HG03565 (cell line): ENCODE measurements around the gene TBC1D7.

Experiments used
- ATAC-seq: cut with Tn5 transposase; IDR thresholded peaks from one replicate; pipeline ENCODE4 v1.9.1; 2021; ENCODE audit warnings: mild to moderate bottlenecking, moderate library complexity; ENCODE audit not compliant: unreplicated experiment

Gene TBC1D7

DNA sequence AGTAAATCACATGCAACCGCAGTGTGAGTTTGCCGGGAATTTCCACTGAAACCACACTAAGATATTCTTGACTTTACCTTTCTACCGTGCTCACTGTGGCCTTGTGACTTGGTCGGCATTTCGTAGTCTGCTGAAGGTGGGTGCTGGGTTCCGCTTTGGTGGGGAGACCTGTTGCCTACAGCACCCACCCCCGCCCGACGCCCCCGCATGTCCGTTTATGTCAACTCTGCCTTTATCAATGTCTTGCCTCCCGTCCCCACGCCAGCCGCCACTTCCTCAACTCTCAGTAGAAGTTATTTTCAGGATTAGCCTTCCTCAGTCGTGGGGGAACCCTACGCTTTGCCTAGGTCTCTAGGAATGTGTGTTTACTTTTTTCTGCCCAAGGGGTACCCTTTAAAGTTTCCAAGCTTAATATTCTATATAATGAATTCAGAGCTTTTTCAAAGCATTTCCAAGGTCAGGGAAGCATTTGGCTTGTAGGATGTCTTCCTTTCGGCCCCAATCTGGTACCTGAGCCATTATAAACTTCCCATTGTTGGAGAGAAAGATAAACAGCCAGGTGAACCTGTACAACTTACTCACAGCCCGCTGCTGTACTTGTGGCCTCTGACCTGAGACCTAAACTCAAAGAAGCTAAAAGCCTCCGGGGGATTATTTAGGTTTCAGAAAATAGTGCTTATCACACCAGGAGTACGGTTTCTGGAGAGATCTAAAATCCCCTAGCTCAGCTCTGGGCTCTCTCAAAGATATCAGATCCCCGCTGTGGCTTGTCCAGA, 54.2 kb downstream of the TBC1D7 start:
- peak; percentile 58 for ATAC-seq

- ATAC-seq = no peak
Measured at GRCh38 chr6:13273202-13273930, 55.0 kb downstream of the TBC1D7 start.

DNA sequence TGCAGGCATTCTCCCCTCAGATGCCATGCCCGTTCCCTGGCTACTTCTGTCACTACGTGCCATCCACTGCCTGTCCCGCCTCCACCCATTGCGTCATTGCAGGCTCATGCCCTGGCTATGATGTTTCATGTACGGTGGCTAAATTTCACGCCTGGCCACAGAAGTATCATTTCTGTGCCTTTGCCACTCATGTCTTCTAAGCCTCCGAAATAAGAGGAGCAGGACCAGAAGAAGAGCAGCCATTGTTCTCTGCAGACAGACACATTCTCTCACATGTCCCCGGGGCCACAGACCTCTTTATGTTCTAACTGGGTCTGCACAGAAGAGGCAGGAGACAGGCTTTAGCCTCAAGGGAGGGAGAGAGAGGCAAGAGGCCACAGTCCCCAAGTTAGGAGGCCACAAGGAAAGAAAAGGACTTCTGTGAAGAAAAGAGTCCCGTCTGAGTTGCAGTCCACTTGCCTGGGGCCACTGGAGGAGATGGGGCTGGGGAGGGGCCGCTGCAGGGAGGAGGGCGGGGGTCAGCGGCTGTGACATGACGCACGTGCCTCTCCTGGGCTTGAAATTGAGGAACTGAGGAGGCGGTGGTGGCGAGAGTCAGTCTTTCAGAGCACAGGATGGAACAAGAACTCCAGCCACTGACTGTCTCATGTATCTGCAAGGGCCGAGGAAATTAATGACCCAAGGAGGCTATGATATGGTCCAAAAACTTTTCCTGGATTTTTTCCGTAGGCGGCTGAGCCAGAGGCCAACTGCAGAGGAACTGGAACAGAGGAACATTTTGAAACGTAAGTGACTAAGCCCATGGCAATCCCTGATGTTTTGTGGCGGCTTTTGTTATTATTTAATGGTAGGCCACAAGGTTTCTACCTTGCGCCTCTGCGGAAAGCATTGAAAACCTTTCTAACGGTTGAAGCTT, 55.9 kb downstream of the TBC1D7 start:
- no peak for ATAC-seq

GRCh38 chr6:13268913-13269518, 59.3 kb downstream of the TBC1D7 start:
- ATAC-seq = no peak

DNA sequence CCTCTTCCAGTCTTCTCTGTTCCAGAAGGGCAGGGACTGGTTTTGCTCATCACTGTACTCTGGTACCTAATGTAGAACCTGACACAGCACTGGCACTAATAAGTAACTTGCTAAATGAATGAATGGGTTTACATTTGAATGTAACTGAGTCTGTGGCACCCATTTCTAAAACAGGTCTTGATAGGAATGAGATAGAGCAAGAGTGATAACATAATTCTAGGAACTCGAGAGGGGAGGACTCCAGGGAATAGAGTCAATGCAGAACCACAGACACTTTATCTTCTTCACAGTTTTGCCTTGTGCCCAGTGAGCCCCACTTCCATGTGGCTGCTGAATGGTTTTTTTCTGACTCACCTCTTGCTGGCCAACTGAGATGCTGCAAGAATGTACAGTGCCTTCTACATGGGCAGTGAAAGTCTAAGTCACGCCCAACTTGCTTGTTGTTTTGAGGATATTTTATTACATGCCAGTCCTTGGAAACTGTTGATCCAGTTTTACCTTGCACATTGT, 61.1 kb downstream of the TBC1D7 start:
- ATAC-seq = no peak

GRCh38 chr6:13263669-13264068, 64.7 kb downstream of the TBC1D7 start:
- no peak for ATAC-seq

GRCh38 chr6:13262302-13263230, 65.8 kb downstream of the TBC1D7 start:
- no peak for ATAC-seq

GRCh38 chr6:13261464-13261994, 66.8 kb downstream of the TBC1D7 start:
- ATAC-seq = peak; percentile 50

GRCh38 chr6:13260831-13261230, 67.5 kb downstream of the TBC1D7 start:
- ATAC-seq = no peak

DNA sequence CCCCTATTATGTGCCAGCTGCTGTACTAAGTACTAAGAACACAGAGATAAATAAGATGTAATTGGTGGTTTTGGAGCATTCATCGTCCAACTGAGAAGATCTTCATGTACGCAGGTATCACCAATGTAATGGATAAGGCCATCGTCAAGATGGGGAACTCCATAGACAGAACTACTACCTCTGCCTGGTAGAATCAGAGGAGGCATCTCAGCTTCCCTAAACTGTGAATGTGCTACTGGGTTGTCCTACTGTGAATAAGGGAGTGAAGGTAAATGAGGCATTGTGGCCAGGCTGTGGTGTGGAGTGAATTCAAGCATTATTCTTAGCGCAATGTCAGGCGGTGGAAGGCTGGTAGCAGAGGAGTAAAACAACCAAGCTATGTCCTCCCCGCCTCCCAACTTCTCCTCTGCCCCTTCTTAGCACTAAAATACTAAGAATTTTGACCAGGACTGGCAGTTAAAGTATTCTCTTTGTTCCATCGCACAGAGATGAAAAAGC, 68.2 kb downstream of the TBC1D7 start:
- no peak for ATAC-seq

DNA sequence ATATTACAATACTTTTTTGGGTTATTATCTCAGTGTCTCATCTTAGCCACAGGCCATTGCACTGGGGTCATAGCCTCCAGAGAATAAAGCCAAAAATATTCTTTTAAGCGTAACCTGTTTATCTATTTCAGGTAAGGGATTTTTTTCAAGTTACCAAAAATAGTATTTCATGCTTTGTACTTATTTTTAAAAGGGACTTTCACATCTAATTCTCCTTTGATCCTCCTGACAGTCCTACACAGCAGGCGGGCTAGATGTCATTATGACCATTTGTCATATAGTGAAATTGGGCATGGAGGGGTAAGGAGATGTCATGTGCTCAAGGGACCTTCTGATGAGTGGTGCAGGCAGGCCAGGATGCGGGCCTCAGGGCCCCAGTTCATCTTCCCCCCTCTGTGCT, 68.9 kb downstream of the TBC1D7 start:
- ATAC-seq = peak; percentile 41

- ATAC-seq = no peak
Measured at GRCh38 chr6:13256266-13257001, 71.9 kb downstream of the TBC1D7 start.
